H1 (cell line): ENCODE measurements around the gene HIPK2.

Experiments
- GTF2F1 ChIP-seq: IDR thresholded peaks from 2 replicates; pipeline ENCODE4 v1.6.1; 2012; ENCODE audit warnings: low read depth, low read length, improper control_type of control experiment, borderline replicate concordance
- NRF1 ChIP-seq: IDR thresholded peaks from 2 replicates; pipeline ENCODE4 v1.6.1; 2011; ENCODE audit warnings: mild to moderate bottlenecking, low read depth, low read length, improper control_type of control experiment
- TAF1 ChIP-seq: IDR thresholded peaks from 2 replicates; pipeline ENCODE4 v1.6.1; 2011; ENCODE audit warnings: mild to moderate bottlenecking, low read depth, low read length
- TF ChIP-seq, protein P1 (sequence below), 3 experiments: IDR thresholded peaks; 1 replicate in 2 of 3; 2 replicates in 1 of 3; pipeline versions ENCODE4 v1.5.1 to v1.6.1; 2011; ENCODE audit warnings: low read length in 3 of 3, mild to moderate bottlenecking in 3 of 3, inconsistent platforms in 2 of 3, low read depth in 1 of 3, moderate library complexity in 1 of 3; ENCODE audit not compliant: insufficient read depth in 1 of 3; ENCODE audit errors: control extremely low read depth in 1 of 3

DNA sequence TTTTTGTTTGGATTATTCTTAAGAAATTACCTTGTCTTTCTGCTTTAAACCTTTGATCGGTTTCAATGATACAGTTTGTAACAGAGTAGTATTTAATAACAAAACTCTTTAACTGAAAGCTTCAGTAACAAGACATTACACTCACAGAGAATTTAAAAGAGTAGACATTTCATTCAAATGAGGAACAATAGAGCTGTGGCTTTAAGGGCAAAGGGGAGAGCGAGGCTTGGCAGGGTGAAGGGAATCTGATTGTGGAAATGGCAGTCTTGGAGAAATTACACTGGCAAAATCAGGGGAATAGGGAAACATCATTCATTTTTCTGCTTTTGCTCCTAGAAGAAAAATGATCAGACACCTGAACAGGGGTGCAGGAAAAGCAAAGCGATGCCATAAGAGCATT is 5.1 kb upstream of the HIPK2 start:
- TF ChIP-seq TAF1 (no peak), NRF1 (no peak), GTF2F1 (no peak)
- TF ChIP-seq, protein P1, sequence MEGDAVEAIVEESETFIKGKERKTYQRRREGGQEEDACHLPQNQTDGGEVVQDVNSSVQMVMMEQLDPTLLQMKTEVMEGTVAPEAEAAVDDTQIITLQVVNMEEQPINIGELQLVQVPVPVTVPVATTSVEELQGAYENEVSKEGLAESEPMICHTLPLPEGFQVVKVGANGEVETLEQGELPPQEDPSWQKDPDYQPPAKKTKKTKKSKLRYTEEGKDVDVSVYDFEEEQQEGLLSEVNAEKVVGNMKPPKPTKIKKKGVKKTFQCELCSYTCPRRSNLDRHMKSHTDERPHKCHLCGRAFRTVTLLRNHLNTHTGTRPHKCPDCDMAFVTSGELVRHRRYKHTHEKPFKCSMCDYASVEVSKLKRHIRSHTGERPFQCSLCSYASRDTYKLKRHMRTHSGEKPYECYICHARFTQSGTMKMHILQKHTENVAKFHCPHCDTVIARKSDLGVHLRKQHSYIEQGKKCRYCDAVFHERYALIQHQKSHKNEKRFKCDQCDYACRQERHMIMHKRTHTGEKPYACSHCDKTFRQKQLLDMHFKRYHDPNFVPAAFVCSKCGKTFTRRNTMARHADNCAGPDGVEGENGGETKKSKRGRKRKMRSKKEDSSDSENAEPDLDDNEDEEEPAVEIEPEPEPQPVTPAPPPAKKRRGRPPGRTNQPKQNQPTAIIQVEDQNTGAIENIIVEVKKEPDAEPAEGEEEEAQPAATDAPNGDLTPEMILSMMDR (IDR thresholded peaks at IDR 0.05; ENCODE audit: control extremely low read depth in 1 of 3, insufficient read depth in 1 of 3, low read depth in 1 of 3, low read length in 3 of 3) = no peak
